NCI-H2081 treated with DMSO at 0.1 percent for 48 hours (cell line): ENCODE results near the gene LCLAT1.
A peak's percentile ranks its signal among the peaks of the same experiment; 100 is the strongest.
"Not testable (repeated sequence)": the region's sequence is repeated elsewhere in the genome, so short reads cannot be mapped to it uniquely, and the experiment has no call there.

Experiments used
- DNase-seq: peaks from one replicate; lab custom pipeline; 2025; lab: John Stamatoyannopoulos, UW

LCLAT1 gene

DNA sequence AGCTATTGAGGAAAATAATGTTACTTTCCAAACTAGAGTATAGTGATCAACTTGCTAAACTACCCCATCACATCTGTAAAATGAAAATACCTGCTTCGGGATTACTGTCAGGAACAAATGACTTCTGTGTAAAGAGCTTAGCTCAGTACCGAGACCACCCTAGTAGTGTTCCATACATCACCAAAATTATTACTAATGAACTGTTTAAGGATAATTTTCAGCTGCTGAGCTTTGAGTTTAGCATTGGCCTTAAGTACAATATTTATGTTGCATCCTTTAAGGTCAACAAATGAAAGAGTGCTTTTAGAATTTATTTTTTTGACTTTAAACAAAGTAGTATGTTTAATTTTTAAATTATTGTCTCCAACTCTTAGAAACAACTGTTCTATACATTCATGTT, 144.1 kb downstream of the LCLAT1 start:
- no peak for DNase-seq

DNA sequence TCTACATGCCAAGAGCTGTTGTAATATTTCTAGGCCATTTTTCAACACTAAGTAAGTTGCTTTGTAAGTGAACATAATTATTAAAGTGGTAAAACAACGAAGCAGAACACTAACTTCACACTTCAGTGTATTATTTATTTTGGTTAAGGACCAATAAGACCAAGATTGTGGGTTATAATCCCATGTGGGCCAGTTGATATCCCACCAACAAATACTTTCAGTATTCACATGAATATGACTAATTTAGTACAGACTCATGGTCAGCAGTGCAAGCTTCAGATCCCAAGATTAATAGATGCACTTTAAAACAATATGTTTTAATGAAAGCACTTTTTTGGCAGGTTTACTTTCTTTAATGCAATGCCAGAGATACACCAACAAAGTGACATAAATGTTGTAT, 154.3 kb downstream of the LCLAT1 start:
- no peak for DNase-seq

DNA sequence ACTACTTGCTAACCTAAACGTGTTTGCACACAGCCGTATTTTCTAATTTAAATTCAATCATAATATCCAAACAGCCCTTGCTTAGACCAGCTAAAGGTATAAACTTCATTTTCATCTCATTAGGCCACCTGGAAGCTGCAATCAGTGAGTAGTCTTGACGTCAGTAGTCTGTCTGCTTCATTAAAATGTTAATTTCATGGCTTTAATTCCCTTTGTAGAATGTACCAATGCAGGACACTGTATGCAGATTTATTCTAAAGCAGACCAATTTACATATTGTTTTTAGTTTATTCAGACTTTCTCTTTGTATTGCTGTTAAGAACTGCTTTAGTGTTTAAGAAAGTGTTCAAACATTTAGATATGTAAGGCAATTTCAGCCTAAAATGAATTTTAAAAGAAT, 158.2 kb downstream of the LCLAT1 start:
- no peak for DNase-seq

DNA sequence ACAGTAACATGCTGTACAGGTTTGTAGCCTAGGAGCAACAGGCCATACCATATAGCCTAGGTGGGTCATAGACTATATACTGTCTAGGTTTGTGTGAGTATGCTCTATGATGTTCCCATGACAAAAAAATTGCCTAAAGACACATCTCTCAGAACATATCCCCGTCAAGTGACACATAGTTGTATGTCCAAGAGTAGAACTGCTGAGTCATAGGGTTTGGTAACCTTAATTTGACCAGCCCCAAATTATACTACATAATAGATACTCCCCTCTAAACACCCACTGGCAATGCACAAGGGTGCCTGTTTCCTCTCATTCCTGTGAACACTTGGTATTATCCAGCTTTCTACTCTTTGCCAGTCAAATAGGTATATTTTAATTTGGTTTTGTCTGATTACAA, 161.6 kb downstream of the LCLAT1 start:
- no peak for DNase-seq

DNA sequence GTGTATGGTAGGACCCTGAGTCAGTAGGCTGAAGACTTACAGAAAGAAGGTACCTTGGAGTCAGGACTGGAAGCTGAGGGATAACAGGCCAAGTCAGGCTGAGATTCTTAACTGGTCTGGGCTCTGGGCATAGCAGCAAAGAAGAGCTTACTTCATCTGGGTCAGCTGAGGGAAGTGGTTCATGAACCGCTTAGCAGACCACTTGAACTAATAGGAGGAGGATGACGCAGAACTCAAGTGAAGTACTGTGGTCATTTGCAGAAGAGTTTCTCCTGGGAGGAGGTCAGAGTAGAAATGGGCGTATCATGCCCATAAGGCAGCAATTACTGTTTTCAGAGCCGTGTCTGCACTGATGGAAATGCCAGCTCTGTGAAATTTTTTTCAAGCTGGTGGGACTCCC, 164.5 kb downstream of the LCLAT1 start:
- DNase-seq: no peak

DNA sequence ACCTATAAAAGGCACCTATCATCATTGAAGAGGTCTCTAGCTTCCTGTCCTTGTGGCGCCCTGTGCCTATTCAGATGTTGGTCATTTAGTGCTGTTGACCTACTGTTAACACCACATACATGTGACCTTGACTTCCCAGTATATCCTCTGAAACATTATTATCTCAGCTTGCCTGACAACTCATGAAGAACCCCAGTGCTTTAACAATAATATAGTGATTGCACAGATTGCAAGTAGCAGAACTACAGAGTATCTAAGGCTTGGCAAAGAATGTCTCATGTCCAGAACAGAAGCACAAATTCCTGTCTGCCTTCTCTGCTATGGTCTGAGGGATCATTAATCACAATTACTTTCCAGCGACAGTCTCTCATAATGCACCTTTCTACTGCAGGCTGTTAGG, 165.3 kb downstream of the LCLAT1 start:
- no peak for DNase-seq

DNA sequence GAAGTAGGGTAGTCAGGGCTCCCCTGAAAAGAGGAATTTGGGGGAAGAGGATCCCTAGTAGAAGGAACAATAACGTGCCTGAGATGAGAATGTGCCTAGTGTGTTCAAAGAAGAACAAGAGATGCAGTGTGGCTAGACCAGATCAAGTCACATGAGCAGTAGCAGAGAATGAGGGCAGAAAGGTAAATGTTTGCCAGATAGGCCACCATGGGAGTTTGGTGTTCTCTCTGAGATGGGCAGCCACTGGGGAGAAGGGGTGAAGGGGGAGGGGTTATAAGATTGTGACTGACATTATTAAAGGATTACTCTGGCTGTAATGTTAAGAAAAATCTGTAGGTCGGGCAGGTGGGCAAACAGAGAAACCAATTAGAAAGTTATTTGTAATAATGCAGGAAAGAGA, 166.0 kb downstream of the LCLAT1 start:
- no peak for DNase-seq

DNA sequence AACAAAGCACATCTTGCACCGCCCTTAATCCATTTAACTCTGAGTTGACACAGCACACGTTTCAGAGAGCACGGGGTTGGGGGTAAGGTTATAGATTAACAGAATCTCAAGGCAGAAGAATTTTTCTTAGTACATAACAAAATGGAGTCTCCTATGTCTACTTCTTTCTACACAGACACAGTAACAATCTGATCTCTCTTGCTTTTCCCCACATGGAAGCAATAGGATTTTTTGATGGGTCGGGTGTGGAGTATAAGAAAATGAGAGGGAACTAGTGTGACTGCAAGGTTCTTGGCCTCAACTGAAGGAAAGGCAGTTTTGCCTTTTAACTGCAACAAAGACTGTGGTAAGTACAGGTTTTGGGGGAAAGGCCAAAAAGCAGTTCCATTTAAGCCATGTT, 167.2 kb downstream of the LCLAT1 start:
- not testable (repeated sequence) for DNase-seq

DNA sequence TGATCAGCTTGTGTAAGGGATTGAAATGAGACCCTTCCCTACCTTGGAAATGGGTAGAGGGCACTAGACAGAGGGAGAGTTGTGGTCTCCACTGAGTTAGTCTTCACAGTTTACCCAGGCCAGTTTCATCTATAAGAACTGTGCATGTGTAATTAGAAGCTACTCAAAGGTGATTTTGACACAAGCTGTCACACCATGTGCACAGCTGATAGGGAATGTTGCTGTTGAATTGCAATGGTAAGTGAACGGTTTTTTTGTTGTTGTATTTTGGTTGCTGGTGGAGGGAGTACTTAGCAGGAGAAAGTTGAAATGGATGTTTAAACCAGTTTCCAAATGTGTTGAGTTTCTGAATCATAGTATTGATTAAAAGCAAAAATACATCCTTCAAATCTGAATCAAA, 168.9 kb downstream of the LCLAT1 start:
- DNase-seq: no peak

DNA sequence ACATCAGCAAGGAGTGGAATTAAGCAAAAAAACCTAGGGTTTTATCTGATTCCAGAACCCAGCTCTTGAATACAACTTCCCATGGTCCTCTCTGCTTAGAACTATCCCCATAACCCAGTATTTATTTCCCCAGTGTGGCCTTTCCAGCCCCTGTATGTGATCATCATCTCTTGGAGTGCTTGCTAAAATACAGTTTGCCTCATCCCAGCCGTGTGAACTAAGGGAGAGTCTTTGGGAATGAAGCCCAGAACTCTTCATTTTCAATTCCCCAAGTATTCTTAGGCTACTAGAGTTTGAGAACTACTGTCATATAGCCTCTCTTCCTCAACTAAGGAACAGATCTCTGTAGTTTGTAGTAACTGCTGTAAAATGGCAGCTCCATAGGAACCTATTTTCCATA, 173.1 kb downstream of the LCLAT1 start:
- no peak for DNase-seq

DNA sequence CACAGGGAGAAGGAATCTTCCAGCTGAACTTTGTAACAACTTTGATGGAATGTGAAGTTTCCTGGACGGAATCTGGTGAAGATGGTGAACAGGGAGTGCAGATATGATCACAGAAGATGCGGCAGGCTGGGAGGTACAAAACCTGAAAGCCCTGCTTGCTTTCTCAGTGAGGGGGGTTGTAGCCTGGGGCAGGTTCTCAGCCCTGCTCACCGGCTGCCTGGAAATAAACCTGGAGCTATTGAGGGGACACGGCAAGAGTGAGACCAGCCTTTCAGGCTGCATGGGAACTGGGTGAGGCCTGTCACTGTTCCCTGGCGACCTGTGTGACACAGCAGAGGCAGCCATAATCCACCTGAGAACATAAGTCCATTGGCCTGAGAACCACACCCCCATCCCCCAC, 174.8 kb downstream of the LCLAT1 start:
- DNase-seq: no peak

DNA sequence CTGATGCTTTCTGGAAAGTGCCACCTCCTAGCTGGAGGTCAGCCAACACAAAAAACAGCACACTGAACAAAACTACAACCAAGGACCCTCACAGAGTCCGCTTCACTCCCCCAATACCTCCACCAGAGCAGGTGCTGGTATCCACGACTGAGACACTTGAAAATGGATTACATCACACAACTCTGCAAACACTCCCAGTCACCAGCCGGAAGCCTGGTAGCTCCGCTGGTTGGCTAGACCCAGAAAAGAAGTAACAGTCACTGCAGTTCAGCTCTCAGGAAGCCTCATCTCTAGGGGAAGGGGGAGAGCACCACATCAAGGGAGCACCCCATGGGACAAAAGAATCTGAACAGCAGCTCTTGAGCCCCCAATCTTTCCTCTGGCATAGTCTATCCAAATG, 175.4 kb downstream of the LCLAT1 start:
- DNase-seq: no peak

DNA sequence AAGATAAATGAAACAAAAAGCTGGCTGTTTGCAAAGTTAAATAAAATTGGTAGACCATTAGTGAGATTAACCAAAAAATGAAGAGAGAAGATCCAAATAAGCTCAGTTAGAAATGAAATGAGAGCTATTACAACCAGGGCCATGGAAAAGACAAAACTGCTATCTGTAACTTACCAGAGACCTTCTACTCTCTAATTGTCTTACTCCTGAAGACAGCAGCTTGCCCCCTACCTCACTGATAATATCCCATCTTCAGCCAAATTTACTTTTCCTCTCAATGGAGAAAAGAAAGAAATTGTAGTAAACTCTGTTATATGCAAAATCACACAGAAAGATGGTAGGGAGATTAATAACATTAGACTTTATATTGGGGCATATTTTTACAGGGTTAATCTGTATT, 178.2 kb downstream of the LCLAT1 start:
- DNase-seq: no peak

DNA sequence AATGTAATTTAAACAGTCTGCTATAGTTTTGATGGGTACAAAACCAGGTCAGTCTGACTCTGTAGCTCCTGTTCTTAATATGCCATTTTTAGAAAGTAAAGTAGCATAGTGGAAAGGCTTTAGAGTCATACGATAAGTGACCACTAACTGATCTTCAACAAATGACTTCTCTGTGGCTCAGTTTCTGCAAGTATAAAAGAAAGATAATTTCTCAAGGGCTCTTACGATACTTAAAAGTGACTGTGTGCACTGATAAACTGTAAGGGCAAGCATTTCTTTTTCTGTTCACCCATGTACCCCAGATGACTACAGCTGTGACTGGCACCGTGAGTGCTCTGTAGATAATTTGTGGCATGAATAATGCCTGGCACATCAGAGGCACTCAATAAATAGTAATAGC, 178.7 kb downstream of the LCLAT1 start:
- DNase-seq: no peak

DNA sequence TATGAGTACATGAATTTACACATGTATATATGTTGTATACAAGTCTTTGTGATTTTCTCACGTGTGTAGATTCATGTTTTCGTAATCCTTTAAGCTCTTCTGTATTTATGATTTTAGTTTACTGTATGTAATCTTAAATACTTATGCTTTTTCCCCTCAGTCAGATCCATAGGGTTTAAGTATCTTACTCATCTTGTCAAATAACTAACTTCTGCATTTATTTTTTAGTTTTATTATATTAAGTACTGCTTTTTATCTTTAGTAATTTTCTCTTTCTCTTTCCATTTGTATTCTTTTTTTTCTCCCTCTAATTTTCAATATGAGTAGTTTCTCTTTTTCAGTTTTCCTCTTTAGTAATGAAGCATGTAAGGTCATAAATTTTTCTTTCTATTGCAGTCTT, 179.4 kb downstream of the LCLAT1 start:
- DNase-seq: no peak

DNA sequence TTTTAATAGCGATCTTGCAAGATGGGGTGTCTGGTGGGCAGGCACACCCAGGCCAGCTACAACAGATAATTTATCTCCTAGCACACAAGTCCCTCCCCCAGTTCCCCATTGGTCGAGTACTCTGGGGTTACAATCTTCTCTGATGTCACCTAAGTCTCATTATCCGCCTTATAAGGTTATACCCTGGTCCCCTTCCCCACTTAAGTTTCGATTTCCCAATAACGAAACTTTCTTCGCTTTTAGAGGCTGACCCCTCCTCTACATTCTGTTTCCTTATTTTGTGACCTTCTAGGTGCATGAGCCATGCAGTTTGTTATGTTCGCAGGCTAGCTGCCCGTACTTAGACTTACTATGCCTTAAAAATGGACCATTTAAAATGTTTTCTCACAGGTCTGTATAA, 180.1 kb downstream of the LCLAT1 start:
- DNase-seq: no peak

DNA sequence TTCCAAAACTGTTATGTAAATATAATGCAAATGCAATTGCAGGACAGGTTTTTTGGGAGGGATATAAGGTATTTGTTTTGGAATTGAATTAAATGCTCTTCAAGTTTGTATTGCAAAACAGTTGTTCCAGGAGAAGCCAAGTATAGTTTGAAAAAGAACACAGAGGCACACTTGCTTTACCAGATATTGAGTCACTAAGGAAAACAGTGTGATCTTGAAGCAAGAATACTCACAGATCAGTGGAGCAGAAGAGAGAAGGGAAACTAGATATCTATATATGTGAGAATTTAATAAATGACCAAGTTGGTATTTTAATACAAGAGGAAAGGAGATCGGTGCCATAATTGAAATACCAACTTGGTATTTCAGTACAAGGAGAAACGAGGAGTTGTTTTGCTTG, 181.3 kb downstream of the LCLAT1 start:
- no peak for DNase-seq

DNA sequence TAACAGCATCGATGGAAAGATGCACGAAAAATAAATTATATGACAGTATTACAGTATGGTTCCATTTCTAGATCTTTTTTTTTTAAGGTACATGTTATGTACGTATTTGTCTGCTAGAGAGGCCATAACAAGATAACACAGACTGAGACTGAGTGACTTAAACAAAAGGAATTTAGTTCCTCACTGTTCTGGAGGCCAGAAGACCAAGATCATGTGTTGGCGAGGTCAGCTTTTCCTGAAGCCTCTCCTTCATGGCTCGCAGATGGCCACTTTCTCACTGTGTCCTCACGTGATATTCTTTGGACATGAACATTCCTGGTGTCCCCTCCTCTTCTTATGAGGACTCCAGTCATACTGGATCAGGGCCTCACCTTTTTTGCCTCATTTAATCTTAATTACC, 182.8 kb downstream of the LCLAT1 start:
- DNase-seq: no peak

DNA sequence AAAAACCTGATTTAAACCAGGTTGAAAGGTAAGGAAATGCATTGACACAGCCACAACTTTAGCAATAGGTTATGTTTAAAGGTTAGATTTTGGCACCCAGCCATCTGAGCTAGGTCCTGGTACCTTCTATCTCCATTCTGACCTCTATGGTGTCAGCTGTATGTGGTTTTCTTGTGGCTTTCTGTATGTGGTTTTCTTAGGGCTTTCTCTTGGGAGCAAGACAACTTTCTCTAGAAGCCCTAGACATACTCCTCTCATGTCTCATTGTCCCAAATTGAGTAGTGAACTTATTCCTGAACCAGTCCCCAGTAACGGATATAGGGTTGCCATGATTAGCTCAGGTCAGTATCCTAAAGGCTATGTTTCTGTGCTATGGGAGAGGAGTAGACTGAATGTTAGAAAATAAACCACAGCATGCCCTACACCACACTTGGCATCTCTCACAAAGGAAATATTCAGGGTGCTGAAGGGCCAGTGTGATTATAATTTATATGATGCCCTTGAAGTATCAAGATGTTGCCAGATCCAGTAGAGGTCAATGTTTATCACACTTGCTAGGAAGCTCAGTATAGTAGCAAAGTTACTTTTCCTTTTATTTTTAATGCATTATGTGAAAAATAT, 184.1 kb downstream of the LCLAT1 start:
- DNase-seq: no peak

DNA sequence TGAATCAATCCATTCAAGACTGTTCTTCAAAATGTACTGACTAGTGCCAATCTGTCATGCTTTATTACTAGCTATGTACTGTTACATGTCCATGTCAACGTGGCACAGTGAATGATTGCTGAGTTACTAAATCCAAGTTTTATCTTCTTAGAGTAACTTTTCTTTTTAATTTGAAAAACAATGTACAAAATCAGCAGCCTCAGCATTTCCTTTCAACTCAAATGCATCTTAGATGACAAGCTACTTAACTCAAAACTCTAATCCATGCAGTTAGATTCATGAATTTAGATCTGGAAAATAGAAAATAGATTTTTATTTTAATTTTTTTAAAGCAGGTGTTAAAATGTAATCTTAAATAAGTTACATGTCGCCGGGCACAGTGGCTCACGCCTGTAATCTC, 186.0 kb downstream of the LCLAT1 start:
- DNase-seq: no peak

DNA sequence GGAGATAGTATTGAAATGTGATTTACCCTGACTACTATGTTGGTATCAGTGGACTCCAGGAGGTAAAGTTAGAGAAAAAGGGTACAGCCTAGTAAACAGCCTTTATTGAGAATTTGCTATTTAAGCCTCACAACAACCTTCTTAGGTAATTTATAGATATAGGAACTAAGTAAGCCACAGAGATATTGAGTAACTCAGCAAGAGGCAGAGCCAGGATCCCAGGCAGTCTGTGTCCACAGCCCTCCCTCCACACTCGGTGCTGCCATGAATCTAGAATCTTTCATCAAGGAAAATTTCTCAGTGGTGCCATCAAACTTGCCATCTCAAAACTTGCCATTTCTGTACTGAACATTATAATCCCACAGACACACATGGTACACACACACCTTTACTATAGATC, 189.3 kb downstream of the LCLAT1 start:
- no peak for DNase-seq

DNA sequence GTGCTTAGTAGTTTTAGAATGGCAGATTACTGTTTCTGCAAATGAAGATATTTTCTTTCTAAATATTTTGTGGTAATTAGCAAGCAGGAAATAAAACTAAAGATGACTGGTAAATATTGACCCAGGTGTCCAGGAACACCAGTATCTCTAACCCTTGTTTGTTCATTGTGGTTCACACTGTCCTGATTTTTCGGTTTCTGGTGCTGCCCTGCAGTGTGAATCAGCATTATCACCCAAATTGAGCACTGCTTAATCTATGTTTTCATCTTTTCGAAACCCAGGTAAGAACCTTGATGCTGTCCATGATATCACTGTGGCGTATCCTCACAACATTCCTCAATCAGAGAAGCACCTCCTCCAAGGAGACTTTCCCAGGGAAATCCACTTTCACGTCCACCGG, 192.8 kb downstream of the LCLAT1 start:
- no peak for DNase-seq

DNA sequence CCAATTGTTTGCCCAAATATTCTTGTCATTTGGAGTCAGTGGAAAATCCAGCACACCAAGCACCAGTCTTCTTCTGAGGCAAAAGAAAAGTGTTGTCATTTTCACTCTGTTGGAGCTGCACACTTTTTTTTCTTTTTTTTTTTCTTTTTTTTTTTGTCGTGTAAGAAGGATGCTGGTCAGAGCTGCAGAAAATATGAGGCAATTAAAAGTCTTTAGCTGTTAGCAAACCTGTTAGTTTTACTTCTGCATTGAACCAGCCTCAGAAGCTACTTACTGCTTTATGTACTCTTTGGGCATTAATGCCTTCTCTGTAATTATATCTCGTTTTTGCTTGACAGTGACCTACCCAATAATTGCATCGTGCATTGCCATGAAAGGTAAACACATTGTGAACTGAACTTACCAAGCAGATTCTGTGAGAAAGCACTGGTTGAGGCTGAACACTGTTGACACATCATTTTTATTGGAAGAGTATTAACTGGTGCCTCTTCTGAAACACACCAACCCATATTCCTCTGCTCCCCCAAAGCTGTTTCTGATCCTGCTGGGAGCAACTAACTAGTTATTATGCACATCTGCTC, 194.8 kb downstream of the LCLAT1 start:
- peak; percentile 86 for DNase-seq

DNA sequence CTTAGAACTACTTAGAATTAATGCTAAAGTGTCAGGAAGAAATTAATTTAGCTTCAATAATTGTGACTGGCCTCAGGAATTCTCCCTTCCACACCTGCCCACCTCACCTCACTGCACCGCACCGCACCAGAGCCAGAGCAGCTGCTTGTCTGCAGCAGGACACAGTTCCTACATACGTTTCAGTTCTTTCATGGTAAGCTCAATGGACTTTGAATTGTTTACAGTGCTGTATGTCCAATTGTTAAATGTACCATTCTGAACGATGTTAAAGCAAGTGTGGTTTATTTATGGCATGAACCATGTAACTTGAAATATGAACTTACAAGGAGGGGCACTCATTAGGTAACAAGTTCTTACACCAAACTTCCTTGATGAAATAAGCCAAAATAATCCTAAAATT, 196.0 kb downstream of the LCLAT1 start:
- DNase-seq: not testable (repeated sequence)

DNA sequence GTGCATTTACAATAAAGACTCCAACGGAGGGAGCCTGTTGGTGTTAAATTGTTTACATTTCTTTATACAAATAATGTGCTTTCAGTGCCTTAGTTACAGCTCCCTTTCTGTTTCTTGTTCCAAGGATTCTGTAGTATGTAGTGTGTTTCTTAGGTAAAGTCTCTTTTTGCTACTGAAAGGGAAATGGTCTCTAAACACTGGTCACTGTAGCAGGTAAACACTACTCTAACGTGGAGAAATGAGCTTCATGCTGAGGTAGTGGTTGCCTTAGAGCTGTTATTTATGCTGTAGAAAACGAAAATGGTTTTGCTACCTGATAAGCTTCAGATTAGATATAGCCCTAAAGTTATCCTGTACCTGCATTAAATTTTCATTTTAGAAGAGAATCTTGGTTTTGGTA, 196.6 kb downstream of the LCLAT1 start:
- peak; percentile 29 for DNase-seq
